GM21526 (cell line): ENCODE measurements around the gene PALM3.
A peak's percentile ranks its signal among the peaks of the same experiment; 100 is the strongest.

Experiments
- ATAC-seq: cut with Tn5 transposase; IDR thresholded peaks from one replicate; pipeline ENCODE4 v1.9.1; 2021; ENCODE audit warnings: moderate library complexity; ENCODE audit not compliant: unreplicated experiment, low FRiP score

Gene PALM3

DNA sequence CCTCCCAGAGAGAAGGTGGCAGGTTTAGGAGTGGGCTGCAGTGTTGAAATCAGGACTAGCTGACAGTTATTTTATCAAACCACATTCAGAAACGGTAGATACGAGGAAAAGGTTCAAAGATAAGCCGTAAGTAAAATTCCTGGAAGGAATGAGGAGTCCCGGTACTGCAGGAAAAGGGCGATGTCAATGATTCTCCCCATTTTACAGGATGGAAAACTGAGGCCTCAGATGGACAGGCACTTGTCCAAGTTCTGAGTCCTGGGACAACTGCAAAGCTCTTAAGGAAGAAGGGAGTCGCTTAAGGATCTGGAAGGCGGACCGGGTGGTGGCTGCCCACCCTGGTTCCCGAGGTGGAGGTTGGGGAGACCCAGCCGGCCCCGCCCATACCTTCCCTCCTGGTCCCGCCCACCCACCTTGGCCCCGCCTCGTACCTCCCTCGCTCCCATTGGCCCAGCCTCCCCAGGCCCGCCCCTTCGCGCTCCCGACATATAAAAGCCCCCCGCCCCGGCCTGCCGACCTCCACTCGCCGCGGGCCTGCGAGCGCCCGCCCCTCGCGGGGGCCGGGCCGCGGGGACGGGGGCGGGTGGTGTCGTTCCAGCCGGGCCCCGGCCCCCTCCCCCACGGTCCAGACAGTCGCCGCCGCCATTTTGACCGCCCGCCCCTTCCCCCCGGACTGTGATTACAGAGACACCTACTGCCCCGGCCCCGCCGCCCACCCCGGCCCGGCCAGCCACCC lies 56.4 kb downstream of the PALM3 start:
- peak; percentile 32 for ATAC-seq

GRCh38 chr19:14004619-14005348 lies 57.1 kb downstream of the PALM3 start:
- no peak for ATAC-seq
